GM18861 (cell line): ENCODE results near the gene KLHL10.

ENCODE experiments used
- ATAC-seq: cut with Tn5 transposase; IDR thresholded peaks from one replicate; pipeline ENCODE4 v1.9.1; 2021; ENCODE audit not compliant: unreplicated experiment

The KLHL10 gene

GRCh38 chr17:41892021-41892376, 54.4 kb downstream of the KLHL10 start:
- ATAC-seq = no peak

DNA sequence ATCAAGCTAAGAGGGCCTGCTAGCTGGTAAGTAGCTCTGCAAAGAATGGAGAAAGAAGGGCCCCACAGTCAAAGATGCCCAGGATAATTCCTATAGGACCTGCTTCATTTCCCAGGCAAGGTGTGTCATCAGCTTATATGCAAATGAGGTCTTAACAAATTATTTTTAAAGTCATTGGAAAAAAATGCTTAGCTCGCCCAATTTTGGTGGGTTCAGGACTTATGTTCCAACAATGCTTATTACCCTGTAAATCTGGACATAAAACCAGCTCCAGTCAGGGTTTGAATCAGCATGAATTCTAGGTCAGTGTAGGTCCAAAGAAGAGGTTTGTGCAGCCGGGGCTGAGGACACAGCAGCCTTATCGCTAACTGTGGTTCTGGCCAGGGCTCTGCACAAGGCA, 55.8 kb downstream of the KLHL10 start:
- ATAC-seq = no peak

DNA sequence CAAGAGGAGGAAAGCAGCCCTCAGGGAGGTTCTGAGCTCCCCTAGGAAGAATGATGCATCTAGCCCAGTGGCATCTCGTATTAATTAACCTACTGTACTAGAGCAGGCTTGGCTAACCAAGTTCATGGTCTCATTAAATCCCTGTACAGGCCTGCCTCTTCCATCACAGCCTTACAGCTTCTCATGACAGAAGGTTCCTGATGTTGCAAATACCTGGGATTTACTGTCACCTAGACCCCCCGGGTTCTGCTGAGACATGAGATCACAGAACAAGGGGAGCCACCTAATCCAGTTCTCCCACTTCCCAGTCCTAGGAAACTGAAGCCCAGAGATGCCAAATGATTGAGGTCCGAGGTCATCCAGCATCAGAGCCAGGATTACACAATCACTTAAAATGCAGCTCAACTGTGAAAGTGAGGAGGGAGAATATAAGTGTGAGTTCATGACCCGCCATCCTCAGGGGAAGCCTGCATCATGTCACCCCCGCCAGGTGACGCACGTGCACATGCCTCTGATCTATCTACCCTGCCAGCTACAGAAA, 57.2 kb downstream of the KLHL10 start:
- no peak for ATAC-seq

DNA sequence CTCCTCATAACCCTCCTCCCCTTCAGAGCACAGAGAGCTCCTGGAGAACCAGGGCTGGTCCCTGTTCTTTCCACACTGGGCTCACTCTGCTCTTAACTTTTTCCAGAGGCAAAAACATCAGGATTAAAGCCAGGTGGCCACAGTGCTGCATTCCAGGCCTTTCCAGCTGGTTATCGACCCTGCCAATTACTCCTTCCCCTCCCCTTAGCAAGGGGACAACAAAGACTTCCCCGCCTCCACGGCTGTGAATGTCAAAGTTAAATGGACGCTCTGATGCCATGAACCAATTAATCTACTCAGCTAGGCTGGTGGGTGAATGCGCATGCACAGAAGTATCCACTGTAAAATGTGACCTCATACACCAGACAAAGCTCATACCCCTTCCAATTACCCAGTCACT, 58.0 kb downstream of the KLHL10 start:
- ATAC-seq = no peak

GRCh38 chr17:41896726-41897125, 59.1 kb downstream of the KLHL10 start:
- no peak for ATAC-seq
